ENCODE measurements around the gene MAJIN.

GRCh38 chr11:64920124-64920523 is 51.8 kb downstream of the MAJIN start:
- TF ChIP-seq CTCF (tag by site-specific recombination; IDR thresholded peaks at IDR 0.05) (no peak), ZNF37A (tag by site-specific recombination; IDR thresholded peaks at IDR 0.05) (no peak), REST (tag by site-specific recombination; IDR thresholded peaks at IDR 0.05) (no peak), ZNF473 (tag by site-specific recombination; IDR thresholded peaks at IDR 0.05) (no peak), ZSCAN30 (tag by site-specific recombination; IDR thresholded peaks at IDR 0.05) (no peak), ZBTB44 (tag by site-specific recombination; IDR thresholded peaks at IDR 0.05) (no peak), SETDB1 (IDR thresholded peaks at IDR 0.05; ENCODE audit: insufficient read length, low read length) (no peak), MZF1 (tag by site-specific recombination; IDR thresholded peaks at IDR 0.05; ENCODE audit: borderline replicate concordance) (no peak), ZNF248 (tag by site-specific recombination; IDR thresholded peaks at IDR 0.05) (no peak), ZNF324 (tag by site-specific recombination; IDR thresholded peaks at IDR 0.05) (no peak)

Data from HEK293 (cell line).